GM21447 (cell line): ENCODE data around the gene MBD6.
"Not testable (repeated sequence)": the region's sequence is repeated elsewhere in the genome, so short reads cannot be mapped to it uniquely, and the experiment has no call there.

Experiments used
- ATAC-seq: cut with Tn5 transposase; IDR thresholded peaks from one replicate; pipeline ENCODE4 v1.9.1; 2021; ENCODE audit not compliant: unreplicated experiment

The MBD6 gene

DNA sequence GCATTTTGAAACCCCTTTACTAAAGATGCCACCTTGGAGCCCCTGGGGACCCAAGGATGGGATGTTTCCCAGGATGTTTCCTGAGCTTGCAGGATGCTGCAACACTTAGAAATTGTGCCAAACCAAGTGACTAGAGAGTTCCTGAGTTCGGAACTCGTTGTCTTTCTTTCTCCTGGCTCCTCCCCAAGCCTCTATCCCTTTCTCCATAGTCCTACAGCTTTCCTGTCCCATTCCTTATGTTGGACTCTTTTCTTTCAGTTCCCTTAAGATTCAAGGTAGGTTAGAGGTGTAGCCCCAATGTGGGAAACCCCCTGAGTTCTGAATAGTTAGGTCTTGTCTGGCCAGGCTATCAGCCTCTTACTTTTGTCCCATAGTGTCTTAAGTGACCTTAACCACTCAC is 25.9 kb downstream of the MBD6 start:
- ATAC-seq, result no peak

DNA sequence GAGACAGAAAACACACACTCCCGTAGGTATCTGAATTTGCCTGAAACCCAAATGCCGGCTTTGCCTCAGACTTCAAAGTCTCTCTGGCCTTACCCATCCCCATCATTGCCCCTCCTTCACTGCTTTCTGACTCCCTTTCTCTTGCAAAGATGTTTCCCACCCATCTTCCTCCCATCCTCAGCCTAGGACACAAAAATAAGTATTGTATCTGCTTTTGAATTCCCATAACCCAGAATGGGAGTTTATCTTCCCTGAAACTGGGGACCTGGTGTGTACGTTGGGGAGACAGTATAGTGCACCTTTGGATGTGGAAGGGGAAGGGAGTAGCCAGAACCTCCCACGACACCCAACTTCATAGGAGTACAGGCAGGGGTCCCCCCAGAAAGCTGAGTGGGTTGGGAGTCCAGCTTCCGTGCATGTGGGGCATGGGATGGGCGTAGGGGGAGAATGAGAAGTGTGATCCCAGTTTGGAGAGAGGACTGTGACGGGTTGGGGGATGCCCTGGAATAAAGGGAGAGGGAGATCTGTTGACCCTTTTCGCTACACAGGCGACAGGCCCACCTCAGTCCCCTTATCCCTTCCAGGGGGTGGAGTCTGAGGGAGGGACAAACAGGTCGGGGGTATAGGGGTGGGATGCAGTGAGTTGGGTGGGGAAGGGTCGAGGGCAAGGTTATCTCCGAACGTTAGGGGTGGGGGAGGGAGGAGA is 26.7 kb downstream of the MBD6 start:
- no peak for ATAC-seq

DNA sequence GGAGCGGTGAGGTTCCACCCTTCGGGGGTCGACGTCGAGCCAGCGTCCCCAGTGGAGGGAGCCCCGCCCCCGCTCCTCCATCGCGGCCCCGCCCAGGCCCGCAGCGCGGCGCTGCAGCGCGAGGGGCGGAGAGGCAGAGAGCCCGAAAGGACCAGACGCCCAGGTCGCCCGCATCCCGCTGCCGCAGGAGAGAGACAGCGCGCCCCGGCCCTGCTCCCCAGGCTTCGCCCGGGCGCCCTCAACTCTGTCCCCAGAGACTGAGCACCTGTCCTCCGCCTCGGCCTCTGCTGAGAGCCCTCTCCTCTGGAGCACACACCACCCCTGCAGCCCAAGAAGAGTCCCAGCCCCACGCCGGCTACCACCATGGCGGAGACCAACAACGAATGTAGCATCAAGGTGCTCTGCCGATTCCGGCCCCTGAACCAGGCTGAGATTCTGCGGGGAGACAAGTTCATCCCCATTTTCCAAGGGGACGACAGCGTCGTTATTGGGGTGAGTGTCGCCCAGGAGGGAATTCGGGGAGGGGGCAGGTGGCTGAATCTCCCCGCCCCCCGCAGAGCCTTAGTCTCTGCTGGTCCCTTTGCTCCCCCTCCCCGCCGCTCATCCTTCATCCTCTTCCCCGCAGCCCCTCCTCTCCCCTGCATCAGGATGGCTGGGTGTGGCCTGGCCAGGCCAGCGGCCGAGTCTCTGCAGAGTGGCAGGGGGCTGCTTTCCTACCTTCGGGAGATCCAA is 27.5 kb downstream of the MBD6 start, which contains the start of gene KIF5A:
Gene KIF5A (plus strand): TSS at position 136 of the 732 bp plus-strand sequence. CDS start 228 bp downstream, at position 364.
- no peak for ATAC-seq

DNA sequence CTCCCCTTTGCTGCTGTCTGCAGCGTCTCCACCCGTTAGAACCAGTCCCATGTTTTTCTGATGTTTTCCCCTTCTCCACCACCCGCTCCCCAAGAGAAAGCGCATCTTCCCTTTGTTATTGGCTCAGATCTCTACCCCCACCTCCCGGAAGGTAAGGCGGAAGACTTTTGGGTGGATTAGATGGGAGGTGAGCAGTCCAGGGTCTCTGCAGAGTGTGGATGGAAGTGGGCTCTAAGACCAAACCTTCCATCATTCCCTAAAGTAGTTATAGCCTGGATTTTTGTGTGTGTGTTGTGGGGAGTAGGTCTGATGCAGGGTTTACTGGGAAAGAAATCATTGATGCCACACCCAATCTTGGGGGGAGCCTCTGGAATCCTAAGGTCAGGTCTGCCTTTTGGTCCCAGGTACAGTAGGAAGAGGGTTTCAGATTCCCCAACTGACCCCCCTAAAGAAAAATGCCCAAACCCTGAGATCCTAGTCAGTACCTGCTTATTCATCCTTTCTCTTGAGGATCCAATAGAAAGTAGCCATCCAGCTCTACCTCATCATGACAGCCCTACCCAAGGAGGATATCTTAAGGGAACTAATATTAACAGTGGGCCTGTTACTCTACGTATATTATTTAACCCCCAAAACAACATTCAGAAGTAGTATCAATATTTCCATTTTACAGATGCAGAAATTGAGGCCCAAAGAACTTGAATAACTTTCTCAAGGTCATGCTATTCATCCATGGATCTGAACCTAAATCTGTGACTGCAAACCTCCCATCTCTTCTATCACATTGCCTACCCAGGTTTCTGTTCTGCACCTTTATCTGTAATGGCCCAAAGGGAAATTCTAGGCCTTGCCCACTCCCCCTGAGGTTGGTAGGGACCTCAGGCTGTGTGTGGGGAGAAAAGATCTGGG is 28.3 kb downstream of the MBD6 start:
- no peak for ATAC-seq

DNA sequence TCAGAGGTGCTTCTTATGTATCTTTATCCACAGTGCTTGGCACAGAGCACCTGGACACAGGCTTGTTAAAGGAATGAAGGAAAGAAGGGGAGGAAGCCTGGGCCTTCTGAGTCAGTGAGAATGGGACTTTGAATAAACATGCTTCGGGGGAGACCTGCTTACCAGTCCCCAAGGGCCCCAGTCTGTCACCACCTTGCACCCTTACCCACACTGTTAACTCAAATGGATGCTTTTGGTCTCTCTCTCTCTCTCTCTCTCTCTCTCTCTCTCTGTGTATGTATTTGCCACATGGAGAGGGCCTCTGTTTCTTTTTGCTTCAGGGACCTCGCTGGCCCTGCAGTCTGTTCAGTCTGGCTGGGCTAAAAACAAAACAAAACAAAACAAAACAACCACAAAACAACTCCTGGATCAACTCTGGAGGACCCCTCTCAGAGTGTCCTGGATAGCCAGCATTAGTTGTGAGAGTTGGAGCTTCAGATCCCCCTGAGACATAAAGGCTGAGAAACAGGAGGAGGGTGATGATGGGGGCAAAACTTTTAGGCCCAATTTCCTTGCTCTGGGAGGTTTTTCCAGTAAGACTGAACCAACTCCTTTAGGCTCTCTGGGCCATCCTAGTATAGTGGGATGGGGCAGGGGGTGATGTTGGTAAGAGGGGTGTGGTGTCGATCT is 29.1 kb downstream of the MBD6 start:
- no peak for ATAC-seq

DNA sequence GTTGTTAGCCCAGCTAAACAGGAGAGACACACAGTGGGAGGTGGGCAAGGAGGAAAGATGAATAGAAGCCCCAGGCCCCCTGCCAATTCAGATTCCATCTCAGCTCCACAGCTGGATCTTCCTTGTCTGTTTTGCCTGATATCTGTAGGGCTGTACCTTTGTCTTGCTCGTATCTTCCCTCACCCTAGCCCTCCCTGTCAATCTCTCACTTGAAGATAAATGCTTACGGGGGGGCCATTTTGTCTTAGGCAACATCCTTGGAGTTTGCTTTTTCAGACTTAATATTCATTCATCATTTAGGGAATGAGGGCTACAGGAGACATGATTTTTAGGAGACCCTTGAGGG is 29.7 kb downstream of the MBD6 start:
- ATAC-seq, result no peak

DNA sequence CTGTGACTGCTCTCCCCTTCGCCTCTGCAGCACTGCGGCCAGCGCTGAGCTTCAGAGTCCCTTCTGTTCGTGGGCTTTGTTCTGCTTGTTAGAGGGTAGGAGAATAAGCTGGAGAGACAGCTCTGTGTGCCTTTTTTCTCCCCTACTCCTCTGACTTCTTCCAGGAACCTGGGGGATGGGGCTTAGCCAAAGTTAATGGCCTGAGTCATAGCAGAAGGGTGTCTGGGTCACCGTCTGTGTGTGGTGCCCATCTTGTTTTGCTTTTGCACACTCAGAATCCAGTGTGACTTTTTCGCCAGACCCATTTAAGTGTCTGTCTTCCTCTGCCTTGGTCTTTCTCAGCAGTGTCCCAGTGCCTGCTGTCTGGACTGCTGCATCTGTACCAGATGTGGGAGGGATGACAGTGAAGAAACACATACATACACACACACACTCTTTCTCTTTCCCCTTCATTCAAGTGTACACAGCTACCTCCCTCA is 30.2 kb downstream of the MBD6 start:
- ATAC-seq, result no peak

DNA sequence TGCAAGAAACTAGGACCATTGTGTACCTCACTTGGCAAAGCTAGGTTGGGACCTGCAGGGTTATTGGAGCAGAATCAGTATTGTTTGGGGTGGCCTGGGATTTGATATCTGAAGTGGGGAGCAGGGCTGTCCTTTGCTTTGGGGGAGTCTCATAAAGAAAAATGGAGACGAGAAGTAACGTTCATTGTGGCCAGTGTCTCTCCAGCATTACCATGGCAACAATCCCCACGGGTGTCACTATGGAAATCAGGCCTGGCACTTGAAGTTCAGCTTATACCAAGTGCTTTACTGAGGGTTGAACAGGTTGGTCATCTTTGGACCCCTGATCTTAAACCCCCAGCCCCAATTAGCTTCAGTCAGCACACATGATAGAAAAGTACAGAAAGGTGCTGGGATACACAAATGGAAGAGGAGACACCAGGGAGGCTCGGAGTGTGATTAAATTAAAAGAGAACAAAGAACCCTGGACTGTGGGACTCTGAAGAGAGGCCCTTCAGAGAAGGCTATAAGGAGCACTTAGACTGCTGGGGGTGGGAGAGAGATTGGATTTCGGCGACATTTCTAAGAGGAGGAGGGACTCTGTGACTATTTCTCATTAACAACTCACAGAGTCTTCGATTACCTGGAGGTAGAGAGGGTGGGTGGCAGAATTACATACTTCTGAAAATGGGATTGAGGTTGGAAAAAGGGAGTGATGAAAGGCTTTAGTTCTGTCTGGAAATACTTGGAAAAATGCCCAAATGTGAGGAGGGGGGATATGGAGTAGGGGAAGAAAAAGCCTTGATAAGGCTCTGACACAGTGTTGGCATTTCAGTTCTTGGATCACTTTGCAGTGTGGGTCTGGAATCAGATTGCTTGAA is 30.9 kb downstream of the MBD6 start:
- ATAC-seq, result no peak

DNA sequence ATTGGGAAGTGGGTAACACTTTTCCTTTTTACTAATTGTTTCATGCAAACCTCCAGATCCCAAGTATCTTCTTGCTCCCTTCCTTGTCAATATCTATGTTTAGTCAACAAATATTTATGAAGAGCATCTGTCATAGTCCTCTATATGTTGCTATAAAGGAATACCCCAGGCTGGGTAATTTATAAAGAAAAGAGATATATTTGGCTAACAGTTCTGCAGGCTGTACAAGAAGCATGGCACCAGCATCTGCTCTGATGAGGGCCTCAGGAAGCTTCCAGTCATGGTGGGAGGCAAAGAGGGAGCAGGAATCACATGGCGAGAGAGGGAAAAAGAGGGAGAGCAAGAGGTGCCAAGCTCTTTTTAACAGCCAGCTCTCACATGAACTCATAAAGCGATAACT is 31.8 kb downstream of the MBD6 start:
- ATAC-seq, result no peak

DNA sequence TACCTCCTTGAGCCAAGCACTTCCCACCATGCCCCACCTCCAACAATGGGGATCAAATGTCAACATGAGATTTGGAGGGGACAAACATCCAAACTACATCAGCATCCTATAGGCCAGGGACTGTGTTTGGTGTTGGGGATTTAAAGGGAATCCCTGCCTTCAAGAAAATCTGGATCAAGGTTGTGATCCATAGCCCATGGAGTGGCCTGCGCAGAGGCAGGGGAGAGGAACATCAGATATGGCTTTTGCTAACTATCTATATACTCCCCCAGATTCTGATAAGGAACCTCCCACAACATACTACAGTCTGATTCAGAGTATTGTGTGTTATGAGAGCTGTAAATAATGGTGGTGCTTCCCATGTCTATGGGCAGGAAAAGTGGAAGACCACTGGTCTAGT is 32.3 kb downstream of the MBD6 start:
- ATAC-seq, result no peak

DNA sequence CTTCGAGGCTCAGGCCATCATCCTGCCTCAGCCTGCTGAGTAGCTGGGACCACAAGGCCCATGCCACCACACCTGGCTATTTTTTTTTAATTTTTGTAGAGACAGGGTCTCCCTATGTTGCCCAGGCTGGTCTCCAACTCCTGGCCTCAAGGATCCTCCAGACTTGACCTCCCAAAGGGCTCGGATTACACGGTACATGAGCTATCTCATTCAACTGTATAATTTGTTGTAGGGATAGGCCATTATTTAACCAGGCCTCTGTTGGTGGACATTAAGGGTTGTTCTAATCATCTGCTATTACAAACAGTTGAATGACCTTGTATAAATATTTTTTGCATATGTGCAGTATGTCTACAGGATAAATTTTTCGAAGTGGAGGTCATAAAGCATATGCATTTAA is 36.2 kb downstream of the MBD6 start:
- no peak for ATAC-seq

DNA sequence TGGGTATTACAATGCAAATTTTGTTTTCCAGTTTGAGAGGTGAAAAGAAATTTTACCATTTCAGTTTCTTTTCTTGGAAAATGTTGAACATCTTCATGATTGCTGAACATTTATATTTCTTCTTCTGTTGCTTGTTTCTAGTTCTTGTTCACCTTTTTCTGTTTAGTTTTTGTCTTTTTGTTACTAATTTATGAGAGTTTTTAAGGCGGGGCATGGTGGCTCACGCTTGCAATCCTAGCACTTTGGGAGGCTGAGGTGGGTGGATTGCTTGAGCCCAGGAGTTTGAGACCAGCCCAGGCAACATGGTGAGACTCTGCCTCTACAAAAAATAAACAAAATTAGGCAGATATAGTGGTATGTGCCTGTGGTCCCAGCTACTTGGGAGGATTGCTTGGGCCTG is 37.9 kb downstream of the MBD6 start:
- ATAC-seq, result no peak

DNA sequence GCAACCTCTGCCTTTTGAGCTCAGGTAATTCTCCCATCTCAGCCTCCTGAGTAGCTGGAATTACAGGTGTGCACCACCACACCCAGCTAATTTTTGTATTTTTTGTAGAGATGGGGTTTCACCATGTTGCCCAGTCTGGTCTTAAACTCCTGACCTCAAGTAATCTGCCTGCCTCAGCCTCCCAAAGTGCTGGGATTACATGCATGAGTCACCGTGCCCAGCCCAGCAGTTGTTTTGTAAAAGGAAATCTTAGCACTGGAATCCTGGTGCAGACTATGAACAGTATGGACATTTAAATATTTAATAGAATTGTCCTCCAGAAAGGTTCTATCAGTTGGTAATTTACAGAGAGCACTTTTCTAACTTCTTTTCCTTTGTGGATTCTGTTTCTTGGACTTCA is 38.5 kb downstream of the MBD6 start:
- not testable (repeated sequence) for ATAC-seq

DNA sequence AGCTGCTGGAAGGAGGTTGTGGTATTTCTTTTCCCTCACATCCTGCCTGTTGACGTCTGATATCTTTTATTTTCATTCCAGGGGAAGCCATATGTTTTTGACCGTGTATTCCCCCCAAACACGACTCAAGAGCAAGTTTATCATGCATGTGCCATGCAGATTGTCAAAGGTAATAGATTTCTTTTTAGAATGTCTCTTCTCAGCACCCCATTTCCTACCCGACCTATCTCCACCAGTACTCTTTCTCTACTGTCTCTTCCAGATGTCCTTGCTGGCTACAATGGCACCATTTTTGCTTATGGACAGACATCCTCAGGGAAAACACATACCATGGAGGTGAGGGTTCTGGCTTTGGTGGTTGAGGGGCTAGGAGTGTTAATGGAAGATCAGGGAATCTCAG is 40.7 kb downstream of the MBD6 start:
- ATAC-seq, result no peak

DNA sequence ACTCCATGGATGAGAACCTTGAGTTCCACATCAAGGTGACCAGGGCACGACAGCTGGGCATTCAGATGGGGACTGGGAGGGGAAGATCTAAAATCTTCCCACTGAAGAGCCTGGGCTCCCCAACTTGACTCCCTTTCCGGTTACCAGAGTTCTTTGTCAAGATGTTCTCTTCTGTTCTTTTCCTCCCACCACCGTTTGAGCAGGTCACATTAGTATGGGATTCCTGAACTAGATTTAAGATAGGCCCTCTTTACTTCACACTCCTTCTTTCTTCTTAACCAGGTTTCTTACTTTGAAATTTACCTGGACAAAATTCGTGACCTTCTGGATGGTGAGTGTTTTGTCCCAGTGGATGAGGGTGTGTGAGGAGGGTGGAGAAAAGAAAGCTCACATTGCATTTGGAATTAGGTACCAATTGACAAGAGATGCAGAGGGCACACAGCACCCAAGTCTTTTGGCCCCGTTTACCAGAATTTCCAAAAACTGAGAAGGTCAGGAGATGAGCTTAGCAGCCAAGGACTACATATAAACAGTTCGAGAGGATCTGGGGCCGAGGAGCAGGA is 41.6 kb downstream of the MBD6 start:
- ATAC-seq, result no peak

DNA sequence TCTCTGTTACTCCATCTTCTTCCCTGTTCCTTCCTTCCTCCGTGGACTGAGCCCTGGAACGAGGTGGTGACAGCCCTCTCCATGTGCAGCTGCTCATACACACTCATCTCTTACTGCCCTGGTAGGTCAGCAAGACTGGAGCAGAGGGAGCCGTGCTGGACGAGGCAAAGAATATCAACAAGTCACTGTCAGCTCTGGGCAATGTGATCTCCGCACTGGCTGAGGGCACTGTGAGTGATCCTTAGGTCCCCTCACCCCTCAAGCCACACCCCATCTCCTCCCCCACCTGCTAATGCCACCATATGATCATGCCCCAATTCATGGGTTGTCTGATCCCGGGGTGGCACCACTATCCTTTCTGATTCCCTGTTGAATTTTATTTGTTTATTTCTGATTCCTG is 46.2 kb downstream of the MBD6 start:
- ATAC-seq, result no peak

DNA sequence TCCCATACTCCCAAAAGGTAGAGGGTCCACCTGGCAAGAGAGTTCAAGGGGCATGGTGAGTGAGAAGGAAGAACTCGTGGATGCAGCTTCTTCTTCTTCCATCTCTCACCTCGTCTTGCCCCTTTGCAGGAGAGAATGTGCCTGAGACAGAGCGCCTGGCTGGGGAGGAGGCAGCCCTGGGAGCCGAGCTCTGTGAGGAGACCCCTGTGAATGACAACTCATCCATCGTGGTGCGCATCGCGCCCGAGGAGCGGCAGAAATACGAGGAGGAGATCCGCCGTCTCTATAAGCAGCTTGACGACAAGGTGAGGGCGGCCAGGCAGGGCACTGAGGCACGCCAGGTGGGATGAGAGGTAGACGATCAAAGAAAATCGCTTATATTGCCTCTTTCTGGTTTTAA is 47.2 kb downstream of the MBD6 start:
- ATAC-seq, result no peak

DNA sequence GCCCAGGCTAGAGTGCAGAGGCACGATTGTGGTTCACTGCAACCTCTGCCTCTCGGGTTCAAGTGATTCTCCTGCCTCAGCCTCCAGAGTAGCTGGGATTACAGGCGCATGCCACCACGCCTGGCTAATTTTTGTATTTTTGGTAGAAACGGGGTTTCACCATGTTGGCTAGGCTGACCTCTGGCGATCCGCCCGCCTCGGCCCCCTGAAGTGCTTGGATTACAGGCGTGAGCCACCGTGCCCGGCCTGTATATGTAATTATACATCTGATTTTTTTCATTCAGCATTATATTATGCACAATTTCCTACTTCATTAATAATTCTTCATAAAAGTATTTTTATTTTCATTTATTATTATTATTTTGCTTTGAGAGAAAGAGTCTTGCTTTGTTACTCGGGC is 47.8 kb downstream of the MBD6 start:
- ATAC-seq, result not testable (repeated sequence)

DNA sequence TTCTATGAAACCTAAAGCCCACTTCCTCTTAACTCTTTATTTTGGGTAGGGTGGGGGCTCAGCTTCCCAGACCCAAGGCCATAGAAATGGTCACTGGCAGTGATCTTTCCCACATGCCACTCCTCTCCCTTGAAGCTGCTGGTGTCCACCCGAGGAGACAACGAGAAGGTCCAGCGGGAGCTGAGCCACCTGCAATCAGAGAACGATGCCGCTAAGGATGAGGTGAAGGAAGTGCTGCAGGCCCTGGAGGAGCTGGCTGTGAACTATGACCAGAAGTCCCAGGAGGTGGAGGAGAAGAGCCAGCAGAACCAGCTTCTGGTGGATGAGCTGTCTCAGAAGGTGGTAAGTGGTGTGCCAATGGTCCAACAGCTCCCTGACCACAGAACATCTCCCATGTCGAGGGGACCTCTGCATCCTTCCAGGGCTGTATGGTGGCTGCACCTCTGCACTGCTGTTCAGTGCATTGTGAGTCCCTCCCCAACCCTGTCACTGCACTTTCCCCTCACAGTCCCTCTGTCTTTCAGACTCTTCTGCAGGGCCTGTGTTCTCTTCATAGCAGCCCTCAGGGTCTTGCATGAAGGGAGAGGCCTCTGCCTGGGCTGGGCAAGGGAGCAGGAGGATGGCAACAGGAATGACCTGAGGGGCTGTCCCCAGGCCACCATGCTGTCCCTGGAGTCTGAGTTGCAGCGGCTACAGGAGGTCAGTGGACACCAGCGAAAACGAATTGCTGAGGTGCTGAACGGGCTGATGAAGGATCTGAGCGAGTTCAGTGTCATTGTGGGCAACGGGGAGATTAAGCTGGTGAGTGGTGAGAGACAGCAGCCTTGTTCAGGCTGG is 49.5 kb downstream of the MBD6 start:
- ATAC-seq, result no peak
